ENCODE measurements around the gene ACTL8. TPM values are rescaled to one million over a fixed set of nuclear protein-coding genes. Genes with fewer than 3 reads are reported as not detected.
A peak's percentile ranks its signal among the peaks of the same experiment; 100 is the strongest.

ACTL8 gene
- total RNA-seq, 6 experiments from 2014 or later: 0.12 to 0.14 TPM; not detected in 4

DNA sequence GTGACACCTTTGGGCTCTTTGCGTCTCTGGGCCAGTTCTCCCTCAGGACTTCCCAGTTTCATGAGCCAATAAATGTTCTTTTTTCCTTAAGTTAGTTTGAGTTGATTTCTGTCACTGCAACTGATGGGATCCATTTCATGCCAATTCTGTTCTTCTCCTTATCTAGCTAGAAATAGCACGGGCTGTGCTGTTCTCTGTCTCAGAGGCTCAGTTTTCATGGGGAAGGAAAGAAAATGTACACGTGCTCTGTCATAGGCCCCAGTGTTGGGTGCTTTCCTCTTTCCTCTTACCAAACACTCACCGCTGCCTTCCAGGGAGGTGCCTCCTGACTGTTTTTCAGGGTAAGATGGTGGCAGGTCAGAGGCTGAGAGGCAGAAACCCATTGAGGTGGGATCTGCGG is 43.2 kb upstream of the ACTL8 start:
- Mint-ChIP-seq H3K27ac (no peak overlapping the region), H3K4me1 (ENCODE audit: low read depth) (no peaks in the 10 kb centered on the region), H3K36me3 (ENCODE audit: low read depth) (no peaks in the 10 kb centered on the region), H3K27me3 (ENCODE audit: insufficient read depth) (peaks cover 12% of the 10 kb centered on the region), H3K9me3 (peaks cover 10% of the 10 kb centered on the region; the same call in 1 of the 2 replicates), H3K4me3 (no peak overlapping the region)
- no peak for DNase-seq
- TF ChIP-seq, protein P1, sequence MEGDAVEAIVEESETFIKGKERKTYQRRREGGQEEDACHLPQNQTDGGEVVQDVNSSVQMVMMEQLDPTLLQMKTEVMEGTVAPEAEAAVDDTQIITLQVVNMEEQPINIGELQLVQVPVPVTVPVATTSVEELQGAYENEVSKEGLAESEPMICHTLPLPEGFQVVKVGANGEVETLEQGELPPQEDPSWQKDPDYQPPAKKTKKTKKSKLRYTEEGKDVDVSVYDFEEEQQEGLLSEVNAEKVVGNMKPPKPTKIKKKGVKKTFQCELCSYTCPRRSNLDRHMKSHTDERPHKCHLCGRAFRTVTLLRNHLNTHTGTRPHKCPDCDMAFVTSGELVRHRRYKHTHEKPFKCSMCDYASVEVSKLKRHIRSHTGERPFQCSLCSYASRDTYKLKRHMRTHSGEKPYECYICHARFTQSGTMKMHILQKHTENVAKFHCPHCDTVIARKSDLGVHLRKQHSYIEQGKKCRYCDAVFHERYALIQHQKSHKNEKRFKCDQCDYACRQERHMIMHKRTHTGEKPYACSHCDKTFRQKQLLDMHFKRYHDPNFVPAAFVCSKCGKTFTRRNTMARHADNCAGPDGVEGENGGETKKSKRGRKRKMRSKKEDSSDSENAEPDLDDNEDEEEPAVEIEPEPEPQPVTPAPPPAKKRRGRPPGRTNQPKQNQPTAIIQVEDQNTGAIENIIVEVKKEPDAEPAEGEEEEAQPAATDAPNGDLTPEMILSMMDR (IDR thresholded peaks at IDR 0.05): no peak

DNA sequence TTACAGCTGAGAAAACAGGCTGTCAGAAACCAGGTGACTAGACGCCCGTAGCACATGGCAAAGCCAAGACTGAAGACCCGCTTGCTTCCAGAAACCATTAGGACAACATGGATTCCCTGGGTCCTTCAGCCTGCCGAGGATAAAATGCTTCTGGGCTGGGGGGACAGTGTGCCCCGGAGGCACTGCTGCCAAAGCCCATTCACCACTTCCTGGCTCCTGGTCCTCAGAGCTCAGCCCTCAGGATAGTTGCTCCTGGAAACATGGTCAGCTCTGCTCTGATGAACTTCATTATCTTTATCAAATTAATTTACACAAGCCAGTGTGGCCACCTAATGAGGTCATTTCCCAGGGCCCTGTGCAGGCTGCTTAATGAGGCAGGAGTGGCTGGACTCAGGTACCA is 41.1 kb upstream of the ACTL8 start:
- H3K4me3 Mint-ChIP-seq: no peak overlapping the region
- H3K27me3 Mint-ChIP-seq (ENCODE audit: insufficient read depth): peaks cover 17% of the 10 kb centered on the region
- no peak overlapping the region for H3K27ac Mint-ChIP-seq
- no peak for DNase-seq
- peaks cover 10% of the 10 kb centered on the region; the same call in 1 of the 2 replicates for H3K9me3 Mint-ChIP-seq
- TF ChIP-seq, protein P1 (IDR thresholded peaks at IDR 0.05): no peak
- H3K36me3 Mint-ChIP-seq (ENCODE audit: low read depth): no peaks in the 10 kb centered on the region
- no peaks in the 10 kb centered on the region for H3K4me1 Mint-ChIP-seq (ENCODE audit: low read depth)

DNA sequence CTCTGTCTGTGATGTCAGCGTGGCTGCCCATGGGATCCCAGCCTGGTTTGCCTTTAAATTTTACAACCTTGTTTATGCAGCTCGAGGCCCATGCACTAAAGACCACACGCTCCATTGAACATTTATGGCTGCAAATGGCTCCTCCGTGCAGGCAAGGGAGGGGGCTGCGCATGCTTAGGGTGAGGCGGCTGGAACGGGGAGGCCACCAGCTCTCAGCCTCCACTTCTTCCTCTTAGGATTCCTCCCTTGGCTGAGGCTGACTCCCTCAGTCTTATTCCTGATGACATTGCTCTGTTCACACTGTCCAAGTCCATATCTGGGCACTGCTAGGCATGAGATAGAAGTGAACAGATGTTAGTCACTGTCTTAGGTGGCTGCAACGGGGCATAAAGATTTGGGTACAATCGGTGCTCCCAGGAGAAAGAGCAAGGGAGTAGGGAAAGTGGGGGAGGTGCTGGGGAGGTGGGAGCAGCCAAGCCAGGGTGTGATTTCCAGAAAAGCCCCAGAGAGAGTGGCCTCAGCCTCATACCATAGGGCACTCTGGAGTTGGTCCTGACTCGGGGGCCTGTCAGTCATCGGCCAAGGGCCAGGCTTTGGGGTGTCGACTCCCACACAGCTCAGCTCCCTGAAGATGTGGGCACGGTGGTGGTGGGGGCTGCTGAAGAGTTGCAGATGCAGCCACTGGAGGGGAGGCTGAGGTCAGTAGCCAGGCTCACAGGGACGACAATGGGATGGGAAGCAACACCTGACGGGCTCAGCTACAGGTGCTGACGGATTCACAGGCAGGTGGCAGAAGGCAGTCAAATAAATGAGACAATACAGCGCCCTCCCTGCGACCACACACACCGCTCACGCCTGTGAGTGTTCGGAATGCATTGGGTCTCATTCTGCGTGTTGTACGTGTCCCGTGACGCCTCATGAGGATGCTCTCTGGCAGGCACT is 37.3 kb upstream of the ACTL8 start:
- Mint-ChIP-seq H3K4me1 (ENCODE audit: low read depth) (peaks cover 7% of the 10 kb centered on the region), H3K27ac (no peak overlapping the region), H3K4me3 (no peak overlapping the region), H3K9me3 (no peaks in the 10 kb centered on the region), H3K36me3 (ENCODE audit: low read depth) (no peaks in the 10 kb centered on the region), H3K27me3 (ENCODE audit: insufficient read depth) (peaks cover 15% of the 10 kb centered on the region)
- TF ChIP-seq, protein P1 (IDR thresholded peaks at IDR 0.05): no peak
- DNase-seq: no peak

- Mint-ChIP-seq H3K9me3 (no peaks in the 10 kb centered on the region), H3K4me3 (no peak overlapping the region), H3K36me3 (ENCODE audit: low read depth) (no peaks in the 10 kb centered on the region), H3K4me1 (ENCODE audit: low read depth) (peaks cover 7% of the 10 kb centered on the region), H3K27ac (no peak overlapping the region), H3K27me3 (ENCODE audit: insufficient read depth) (peaks cover 16% of the 10 kb centered on the region)
- peak; percentile 38 for DNase-seq
- TF ChIP-seq, protein P1 (IDR thresholded peaks at IDR 0.05): no peak
Observed at GRCh38 chr1:17719874-17720273, 35.3 kb upstream of the ACTL8 start.

DNA sequence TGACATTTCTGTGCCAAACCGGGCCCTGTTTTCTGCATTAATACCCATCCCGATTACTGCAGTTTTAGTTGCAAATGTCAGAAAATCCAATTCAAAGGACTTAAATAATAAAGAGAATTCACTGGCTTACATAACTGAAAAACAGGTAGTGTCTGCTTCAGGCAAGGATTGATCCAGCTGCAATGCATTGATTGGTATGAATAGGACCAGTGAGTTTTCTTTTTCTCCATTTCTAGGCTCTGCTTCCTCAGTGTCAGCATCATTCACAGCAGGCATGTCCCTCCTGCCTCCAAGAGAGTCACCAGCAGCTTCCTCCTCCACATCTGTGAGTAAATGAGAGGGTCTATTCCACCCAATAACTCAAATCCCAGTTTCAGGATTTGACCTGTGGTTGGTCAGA is 33.7 kb upstream of the ACTL8 start:
- H3K9me3 Mint-ChIP-seq: no peaks in the 10 kb centered on the region
- no peak overlapping the region for H3K4me3 Mint-ChIP-seq
- no peak for DNase-seq
- H3K4me1 Mint-ChIP-seq (ENCODE audit: low read depth): peaks cover 7% of the 10 kb centered on the region
- H3K27me3 Mint-ChIP-seq (ENCODE audit: insufficient read depth): peaks cover 15% of the 10 kb centered on the region
- TF ChIP-seq, protein P1 (IDR thresholded peaks at IDR 0.05): no peak
- H3K27ac Mint-ChIP-seq: no peak overlapping the region
- H3K36me3 Mint-ChIP-seq (ENCODE audit: low read depth): no peaks in the 10 kb centered on the region

All from HFFc6 (cell line).